ENCODE measurements around the gene CHRNB1.

Gene CHRNB1

DNA sequence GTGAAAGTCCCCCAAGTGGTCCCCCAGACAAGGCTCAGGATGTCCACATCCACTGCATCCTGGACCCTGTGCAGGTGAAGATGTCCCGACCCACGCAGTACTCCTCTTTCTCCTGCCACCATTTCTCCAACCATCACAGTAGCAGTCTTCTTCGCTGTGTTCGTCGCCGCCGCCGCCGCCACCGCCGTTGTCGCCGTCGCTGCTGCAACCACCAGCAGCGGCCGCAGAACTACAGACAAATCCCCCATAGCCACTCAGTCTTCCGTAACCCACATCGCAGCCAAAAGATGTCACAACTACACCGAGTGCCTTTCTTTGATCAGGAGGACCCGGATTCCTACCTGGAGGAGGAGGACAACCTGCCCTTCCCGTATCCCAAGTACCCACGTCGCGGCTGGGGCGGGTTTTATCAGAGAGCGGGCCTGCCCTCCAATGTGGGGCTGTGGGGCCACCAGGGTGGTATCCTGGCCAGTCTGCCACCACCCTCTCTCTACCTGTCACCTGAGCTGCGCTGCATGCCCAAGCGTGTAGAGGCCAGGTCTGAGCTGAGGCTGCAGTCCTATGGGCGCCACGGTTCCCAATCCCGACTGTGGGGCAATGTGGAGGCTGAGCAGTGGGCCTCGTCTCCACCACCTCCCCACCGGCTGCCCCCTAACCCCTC, 18.5 kb upstream of the CHRNB1 start:
- Mint-ChIP-seq H3K27ac (no peak overlapping the region), H3K4me3 (no peak overlapping the region), H3K36me3 (no peaks in the 10 kb centered on the region), H3K9me3 (ENCODE audit: low read depth) (no peaks in the 10 kb centered on the region), H3K4me1 (ENCODE audit: low read depth) (no peaks in the 10 kb centered on the region), H3K27me3 (no peaks in the 10 kb centered on the region)

DNA sequence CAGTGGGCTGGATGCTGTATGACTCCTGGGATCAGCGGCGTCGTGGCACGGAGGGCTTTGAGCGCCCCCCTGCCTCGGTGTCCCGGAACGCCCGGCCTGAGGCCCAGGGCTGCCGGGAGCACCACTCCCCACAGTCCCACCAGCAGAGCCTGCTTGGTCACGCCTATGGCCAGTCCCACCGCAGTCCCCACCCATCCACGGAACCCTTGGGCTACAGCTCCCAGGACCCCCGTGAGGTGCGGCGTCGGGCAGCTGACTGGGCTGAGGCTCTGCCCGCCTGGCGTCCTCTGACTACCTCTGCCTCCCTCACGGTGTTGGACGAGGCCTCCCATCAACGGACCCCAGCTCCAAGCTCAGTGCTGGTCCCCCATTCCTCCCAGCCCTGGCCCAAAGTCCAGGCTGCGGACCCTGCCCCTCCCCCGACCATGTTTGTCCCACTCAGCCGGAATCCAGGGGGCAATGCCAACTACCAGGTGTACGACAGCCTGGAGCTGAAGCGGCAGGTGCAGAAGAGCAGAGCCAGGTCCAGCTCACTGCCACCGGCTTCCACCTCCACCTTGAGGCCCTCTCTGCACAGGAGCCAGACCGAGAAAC, 17.9 kb upstream of the CHRNB1 start:
- Mint-ChIP-seq H3K27me3 (no peaks in the 10 kb centered on the region), H3K4me3 (no peak overlapping the region), H3K27ac (no peak overlapping the region), H3K9me3 (ENCODE audit: low read depth) (no peaks in the 10 kb centered on the region), H3K4me1 (ENCODE audit: low read depth) (no peaks in the 10 kb centered on the region), H3K36me3 (no peaks in the 10 kb centered on the region)

DNA sequence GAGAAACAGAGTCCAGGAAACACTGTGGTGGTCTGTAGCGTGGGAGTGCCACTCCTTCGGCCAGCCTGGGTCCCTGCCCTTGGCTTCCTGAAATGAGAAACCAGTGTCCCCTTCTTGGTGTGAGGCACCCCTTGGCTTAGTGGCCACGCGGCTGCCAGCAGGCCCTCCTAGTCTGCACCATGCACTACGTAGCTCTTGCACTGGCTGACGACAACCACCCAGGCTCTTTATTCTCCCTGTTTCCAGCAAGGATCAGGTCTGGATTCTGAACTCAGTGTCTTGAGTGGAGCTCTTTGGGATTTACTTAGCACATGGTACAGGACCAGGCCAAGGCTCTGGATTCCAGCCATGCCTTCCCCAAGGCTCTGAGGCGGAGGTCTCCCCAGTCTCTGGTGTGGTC, 17.3 kb upstream of the CHRNB1 start:
- H3K9me3 Mint-ChIP-seq (ENCODE audit: low read depth), result no peaks in the 10 kb centered on the region
- no peaks in the 10 kb centered on the region for H3K36me3 Mint-ChIP-seq
- H3K27ac Mint-ChIP-seq, result no peak overlapping the region
- H3K27me3 Mint-ChIP-seq, result no peaks in the 10 kb centered on the region
- no peak overlapping the region for H3K4me3 Mint-ChIP-seq
- H3K4me1 Mint-ChIP-seq (ENCODE audit: low read depth), result no peaks in the 10 kb centered on the region

DNA sequence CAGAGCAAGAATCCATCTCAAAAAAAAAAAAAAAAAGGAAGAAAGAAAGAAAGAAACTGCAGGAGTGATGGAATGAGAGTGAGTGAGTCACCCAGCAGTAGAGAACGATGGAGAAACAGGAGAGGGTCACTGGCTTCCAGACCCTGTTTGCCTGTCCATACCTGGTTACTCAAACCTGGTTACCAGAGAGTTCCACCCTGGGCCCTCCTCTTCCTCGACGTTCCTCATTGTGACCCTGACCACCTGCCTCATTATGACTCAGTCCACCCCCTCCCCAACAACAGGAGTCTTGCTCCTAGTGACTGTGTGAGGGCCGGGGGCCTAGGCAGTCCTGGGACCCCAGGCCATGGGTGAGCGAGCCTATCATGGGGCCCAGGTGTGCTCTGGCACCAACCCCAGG, 16.3 kb upstream of the CHRNB1 start, which contains the start of gene SPEM3:
TSS of gene SPEM3 (plus strand) at position 301 of the 400 bp plus-strand sequence. CDS start at position 347, 46 bp downstream.
- no peaks in the 10 kb centered on the region for H3K36me3 Mint-ChIP-seq
- H3K27me3 Mint-ChIP-seq, result no peaks in the 10 kb centered on the region
- no peak within 1 kb of the TSS for H3K4me3 Mint-ChIP-seq
- H3K9me3 Mint-ChIP-seq (ENCODE audit: low read depth), result no peaks in the 10 kb centered on the region
- H3K27ac Mint-ChIP-seq, result no peak within 1 kb of the TSS
- H3K4me1 Mint-ChIP-seq (ENCODE audit: low read depth), result no peaks in the 10 kb centered on the region

DNA sequence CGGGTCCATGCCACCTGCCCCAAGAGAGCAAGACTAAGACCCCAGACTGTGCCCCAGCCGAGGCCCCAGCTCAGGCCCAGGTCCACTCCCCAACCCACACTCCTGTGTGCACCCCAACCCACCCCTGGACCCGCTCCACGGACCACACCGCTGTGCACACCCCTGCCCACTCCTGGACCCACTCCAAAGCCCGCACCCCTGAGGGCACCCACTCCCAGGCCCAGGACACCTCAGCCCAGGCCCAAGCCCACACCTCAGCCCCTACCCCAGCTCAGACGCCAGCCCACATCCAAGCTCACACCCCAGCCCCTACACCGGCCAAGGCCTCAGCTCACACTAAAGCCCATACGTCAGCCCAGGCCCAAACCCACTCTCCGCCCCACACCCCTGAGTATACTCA, 15.1 kb upstream of the CHRNB1 start:
- no peak overlapping the region for H3K4me3 Mint-ChIP-seq
- H3K27ac Mint-ChIP-seq, result no peak overlapping the region
- no peaks in the 10 kb centered on the region for H3K4me1 Mint-ChIP-seq (ENCODE audit: low read depth)
- H3K27me3 Mint-ChIP-seq, result no peaks in the 10 kb centered on the region
- H3K36me3 Mint-ChIP-seq, result no peaks in the 10 kb centered on the region
- no peaks in the 10 kb centered on the region for H3K9me3 Mint-ChIP-seq (ENCODE audit: low read depth)

DNA sequence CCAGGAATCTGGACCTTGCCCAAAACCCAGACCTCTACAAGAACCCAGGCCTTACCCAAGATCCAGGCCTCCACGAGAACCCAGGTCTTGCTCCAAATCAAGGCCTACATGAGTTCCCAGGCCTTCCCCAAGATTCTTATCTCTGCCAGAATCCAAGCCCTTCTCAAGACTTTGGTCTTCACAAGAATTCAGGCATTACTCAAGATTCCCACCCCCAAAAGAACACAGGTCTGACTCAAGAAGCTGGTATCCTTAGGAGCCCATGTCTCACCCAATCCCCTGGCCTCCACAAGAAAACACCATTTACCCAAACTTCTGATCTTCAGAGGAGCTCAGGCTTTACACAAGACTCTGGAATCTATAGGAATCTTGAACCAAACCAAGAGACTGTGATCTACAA, 13.6 kb upstream of the CHRNB1 start:
- Mint-ChIP-seq H3K36me3 (no peaks in the 10 kb centered on the region), H3K27ac (no peak overlapping the region), H3K4me1 (ENCODE audit: low read depth) (peaks cover 10% of the 10 kb centered on the region), H3K9me3 (ENCODE audit: low read depth) (no peaks in the 10 kb centered on the region), H3K4me3 (no peak overlapping the region), H3K27me3 (no peaks in the 10 kb centered on the region)

DNA sequence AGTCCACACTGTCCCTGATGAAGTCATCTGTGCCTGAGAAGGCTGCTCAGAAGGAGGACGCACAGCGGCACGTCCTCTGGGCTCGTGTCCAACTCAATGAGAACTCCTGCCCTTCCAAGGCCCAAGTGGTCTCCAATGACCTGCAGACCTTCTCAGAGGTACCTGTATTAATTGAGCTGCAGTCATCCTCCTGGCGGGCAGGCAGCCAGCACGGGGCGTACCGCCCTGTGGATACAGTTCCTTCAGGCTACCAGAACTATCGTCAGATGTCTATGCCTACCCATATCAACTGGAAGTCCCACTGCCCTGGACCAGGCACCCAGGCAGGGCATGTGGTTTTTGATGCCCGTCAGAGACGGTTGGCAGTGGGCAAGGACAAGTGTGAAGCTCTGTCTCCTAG, 12.6 kb upstream of the CHRNB1 start:
- Mint-ChIP-seq H3K4me1 (ENCODE audit: low read depth) (peaks cover 17% of the 10 kb centered on the region), H3K27ac (no peak overlapping the region), H3K9me3 (ENCODE audit: low read depth) (no peaks in the 10 kb centered on the region), H3K36me3 (no peaks in the 10 kb centered on the region), H3K4me3 (no peak overlapping the region), H3K27me3 (no peaks in the 10 kb centered on the region)

DNA sequence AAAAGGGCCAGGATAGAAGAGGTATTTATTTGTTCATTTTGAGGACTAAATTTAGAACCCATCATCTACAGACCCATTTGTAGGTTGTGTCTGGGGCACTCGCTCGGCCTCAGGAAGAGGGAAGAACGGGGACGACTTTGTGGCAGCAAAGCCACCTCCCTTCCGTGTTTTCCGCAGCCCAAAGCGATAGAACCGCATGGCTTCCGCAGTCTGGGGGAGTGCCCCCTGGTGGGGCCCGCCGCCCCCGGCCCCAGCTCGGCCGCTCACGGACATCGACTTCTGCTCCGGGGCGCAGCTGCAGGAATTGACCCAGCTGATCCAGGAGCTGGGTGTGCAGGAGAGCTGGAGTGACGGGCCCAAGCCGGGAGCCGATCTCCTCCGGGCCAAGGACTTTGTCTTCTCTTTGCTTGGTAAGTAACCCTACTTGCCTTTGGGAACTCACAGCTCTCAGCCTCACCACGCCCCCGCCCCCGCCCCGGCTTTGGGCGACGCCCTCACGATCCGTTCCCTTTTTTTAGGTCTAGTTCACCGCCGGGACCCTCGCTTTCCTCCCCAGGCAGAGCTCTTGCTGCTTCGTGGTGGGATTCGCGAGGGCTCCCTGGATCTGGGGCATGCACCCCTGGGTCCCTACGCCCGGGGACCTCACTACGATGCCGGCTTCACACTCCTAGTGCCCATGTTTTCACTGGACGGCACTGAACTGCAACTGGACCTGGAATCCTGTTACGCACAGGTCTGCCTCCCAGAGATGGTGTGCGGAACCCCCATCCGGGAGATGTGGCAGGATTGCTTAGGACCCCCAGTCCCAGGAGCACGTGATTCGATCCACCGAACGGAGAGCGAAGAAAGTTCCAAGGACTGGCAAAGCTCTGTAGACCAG, 8.9 kb upstream of the CHRNB1 start:
- peak overlapping the region; percentile 92 for H3K27ac Mint-ChIP-seq
- peak overlapping the region; percentile 94 for H3K4me3 Mint-ChIP-seq
- no peaks in the 10 kb centered on the region for H3K9me3 Mint-ChIP-seq (ENCODE audit: low read depth)
- no peaks in the 10 kb centered on the region for H3K36me3 Mint-ChIP-seq
- H3K4me1 Mint-ChIP-seq (ENCODE audit: low read depth), result peaks cover 37% of the 10 kb centered on the region
- peaks cover 5% of the 10 kb centered on the region for H3K27me3 Mint-ChIP-seq

DNA sequence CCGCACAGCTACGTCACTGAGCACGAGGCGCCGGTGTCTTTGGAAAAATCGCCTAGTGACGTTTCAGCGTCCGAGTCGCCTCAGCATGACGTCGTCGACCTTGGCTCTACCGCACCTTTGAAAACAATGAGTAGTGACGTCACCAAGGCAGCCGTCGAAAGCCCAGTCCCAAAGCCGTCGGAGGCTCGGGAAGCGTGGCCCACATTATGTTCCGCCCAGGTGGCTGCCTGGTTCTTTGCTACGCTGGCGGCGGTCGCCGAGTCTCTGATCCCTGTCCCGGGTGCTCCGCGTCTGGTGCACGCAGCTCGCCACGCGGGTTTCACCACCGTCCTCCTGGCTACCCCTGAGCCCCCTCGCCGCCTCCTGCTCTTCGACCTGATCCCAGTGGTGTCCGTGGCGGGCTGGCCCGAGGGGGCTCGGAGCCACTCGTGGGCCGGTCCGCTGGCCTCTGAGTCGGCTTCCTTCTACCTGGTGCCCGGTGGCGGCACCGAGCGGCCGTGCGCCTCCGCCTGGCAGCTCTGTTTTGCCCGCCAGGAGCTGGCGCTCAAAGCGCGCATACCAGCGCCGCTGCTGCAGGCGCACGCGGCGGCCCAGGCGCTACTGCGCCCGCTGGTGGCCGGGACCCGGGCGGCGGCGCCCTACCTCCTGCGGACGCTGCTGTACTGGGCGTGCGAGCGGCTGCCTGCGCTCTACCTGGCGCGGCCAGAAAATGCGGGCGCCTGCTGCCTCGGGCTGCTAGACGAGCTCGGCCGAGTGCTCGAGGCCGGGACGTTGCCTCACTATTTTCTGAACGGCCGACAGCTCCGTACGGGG, 8.1 kb upstream of the CHRNB1 start:
- Mint-ChIP-seq H3K36me3 (no peaks in the 10 kb centered on the region), H3K4me1 (ENCODE audit: low read depth) (peaks cover 37% of the 10 kb centered on the region), H3K4me3 (peak overlapping the region; percentile 94), H3K9me3 (ENCODE audit: low read depth) (no peaks in the 10 kb centered on the region), H3K27ac (peak overlapping the region; percentile 92), H3K27me3 (peaks cover 5% of the 10 kb centered on the region)

DNA sequence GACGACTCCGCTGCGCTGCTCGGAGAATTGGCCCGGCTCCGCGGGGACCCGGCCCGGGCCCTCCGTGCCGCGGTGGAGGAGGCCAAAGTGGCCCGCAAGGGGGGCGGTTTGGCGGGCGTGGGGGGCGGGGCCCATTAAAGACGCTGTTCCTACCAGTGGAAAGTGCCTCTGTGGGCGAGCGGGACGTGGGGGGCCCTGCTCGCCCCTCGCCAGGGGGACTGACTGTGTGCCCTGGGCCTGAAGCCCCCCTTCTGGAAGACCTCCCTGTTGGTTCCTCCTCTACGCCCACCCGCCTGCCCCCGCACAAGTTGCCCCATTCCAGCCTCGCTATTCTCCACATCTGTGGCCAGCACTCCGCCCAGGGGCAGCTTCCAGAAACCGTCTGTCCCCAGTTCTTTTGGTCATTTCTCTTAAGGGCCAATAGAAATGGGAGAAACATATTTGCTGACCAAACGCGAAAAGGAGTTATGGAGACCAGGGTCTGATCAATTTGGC, 7.4 kb upstream of the CHRNB1 start:
- no peaks in the 10 kb centered on the region for H3K36me3 Mint-ChIP-seq
- H3K4me1 Mint-ChIP-seq (ENCODE audit: low read depth), result peaks cover 37% of the 10 kb centered on the region
- no peaks in the 10 kb centered on the region for H3K9me3 Mint-ChIP-seq (ENCODE audit: low read depth)
- peak overlapping the region; percentile 83 for H3K4me3 Mint-ChIP-seq
- H3K27me3 Mint-ChIP-seq, result peaks cover 6% of the 10 kb centered on the region
- H3K27ac Mint-ChIP-seq, result peak overlapping the region; percentile 41

DNA sequence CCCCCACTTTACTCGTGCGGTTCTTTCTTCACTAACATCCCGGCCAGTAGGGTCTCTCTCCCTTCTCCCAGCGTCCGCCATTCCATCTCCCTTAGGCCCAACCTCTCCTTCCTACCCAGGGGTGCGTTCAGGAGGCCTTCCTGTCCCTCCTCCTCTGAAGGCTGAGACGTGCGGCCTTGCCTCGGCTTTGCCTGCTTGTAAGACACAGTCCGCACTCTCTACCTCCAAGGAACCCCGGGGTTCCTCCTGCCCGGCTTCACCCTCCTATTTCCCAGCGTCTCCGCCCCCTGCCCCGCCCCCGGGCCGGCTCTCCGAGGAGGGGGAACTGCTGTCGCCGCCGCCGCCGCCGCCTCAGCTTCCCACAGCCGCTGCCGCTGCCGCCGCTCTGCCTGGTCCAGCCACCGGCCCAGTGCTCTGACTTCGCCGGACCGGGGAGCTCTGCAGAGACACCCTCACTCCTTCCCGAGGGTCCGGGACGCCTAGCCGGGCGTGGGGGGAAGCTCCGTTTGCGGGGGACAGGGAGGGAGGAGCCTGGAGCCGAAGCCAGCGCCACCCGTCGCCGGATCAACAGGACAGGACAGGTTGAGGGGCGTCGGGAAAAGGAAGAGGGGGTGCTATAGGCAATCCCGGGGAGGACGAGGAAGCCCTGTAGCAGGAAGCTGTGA, 6.8 kb upstream of the CHRNB1 start:
- peak overlapping the region; percentile 83 for H3K4me3 Mint-ChIP-seq
- H3K4me1 Mint-ChIP-seq (ENCODE audit: low read depth), result peaks cover 37% of the 10 kb centered on the region
- no peaks in the 10 kb centered on the region for H3K36me3 Mint-ChIP-seq
- H3K27me3 Mint-ChIP-seq, result peaks cover 7% of the 10 kb centered on the region
- no peaks in the 10 kb centered on the region for H3K9me3 Mint-ChIP-seq (ENCODE audit: low read depth)
- peak overlapping the region; percentile 41 for H3K27ac Mint-ChIP-seq

DNA sequence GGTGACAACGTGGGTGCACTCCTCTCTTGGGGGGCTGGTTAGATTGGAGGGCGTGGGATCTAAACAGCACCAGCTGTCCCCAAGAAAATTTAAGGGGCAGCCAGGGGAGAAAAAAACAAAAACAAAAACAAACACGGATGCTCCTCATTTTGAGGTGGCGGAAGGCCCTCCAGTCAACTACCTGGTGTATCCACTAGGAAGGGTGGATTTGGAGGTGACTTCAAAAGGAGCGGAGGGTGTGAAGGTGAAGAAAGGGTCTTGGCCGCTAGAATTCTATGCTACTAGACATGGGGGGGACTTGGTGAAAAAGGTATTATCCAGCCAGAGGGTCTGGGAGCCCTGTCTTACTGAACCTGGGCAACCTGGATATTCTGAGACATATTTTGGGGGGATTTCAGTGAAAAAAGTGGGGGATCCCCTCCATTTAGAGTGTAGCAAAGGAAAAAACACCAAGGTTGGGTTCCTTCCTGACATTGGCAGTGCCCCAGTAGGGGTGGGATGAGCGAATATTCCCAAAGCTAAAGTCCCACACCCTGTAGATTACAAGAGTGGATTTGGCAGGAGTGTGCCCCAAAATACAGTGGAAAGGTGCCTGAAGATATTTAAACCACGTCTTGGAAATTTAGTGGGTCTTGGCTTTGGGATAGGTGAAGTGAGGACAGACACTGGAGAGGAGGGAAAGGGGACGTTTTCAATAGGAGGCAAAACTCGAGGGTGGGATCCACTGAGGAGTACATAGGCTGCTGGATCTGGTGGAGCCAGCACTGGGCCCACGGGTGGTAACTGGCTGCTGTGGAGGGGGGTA, 6.0 kb upstream of the CHRNB1 start:
- Mint-ChIP-seq H3K4me1 (ENCODE audit: low read depth) (peaks cover 37% of the 10 kb centered on the region), H3K36me3 (no peaks in the 10 kb centered on the region), H3K27me3 (peaks cover 9% of the 10 kb centered on the region), H3K9me3 (ENCODE audit: low read depth) (no peaks in the 10 kb centered on the region), H3K27ac (peak overlapping the region; percentile 34), H3K4me3 (peak overlapping the region; percentile 83)

DNA sequence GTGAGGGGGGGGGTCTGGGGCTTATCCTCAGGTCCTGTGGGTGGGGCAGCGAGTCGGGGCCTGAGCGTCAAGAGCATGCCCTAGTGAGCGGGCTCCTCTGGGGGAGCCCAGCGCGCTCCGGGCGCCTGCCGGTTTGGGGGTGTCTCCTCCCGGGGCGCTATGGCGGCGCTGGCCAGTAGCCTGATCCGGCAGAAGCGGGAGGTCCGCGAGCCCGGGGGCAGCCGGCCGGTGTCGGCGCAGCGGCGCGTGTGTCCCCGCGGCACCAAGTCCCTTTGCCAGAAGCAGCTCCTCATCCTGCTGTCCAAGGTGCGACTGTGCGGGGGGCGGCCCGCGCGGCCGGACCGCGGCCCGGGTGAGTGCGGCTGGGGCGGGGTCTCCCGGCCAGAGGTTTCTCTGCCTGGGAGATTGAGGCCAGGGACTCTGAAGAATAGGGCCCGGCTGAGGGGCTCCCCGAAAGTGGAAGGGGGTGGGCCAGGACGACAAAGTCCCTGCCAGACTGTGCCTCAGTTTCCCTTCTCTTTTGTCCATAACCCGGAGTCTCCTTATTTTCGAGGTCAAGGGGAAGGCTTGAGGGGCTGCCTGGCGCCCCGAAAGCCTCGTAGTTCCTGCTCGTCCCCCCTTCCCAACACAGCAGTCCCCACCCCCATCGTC, 5.3 kb upstream of the CHRNB1 start, which contains the start of gene FGF11:
TSS of gene FGF11 (plus strand) at position 51 of the 651 bp plus-strand sequence. CDS start at position 160, 109 bp downstream.
- peaks cover 37% of the 10 kb centered on the region for H3K4me1 Mint-ChIP-seq (ENCODE audit: low read depth)
- no peaks in the 10 kb centered on the region for H3K36me3 Mint-ChIP-seq
- no peaks in the 10 kb centered on the region for H3K9me3 Mint-ChIP-seq (ENCODE audit: low read depth)
- peak within 1 kb of the TSS; percentile 84 for H3K4me3 Mint-ChIP-seq
- peak within 1 kb of the TSS; percentile 34 for H3K27ac Mint-ChIP-seq
- H3K27me3 Mint-ChIP-seq, result peaks cover 11% of the 10 kb centered on the region
